HepG2 (cell line): ENCODE data around the gene SLC13A3. TPM values are rescaled to one million over a fixed set of nuclear protein-coding genes. Genes with fewer than 3 reads are reported as not detected.

Experiments used
- CREBL2 ChIP-seq: sonication (generic); formaldehyde crosslinking; IDR thresholded peaks from 2 replicates; pipeline ENCODE4 v1.8.1; 2023; ENCODE audit warnings: missing genetic modification reagents, mild to moderate bottlenecking, borderline replicate concordance
- FUBP1 ChIP-seq: sonication (generic); formaldehyde crosslinking; IDR thresholded peaks from 2 replicates; pipeline ENCODE4 v1.5.1; 2020; ENCODE audit warnings: missing genetic modification reagents, mild to moderate bottlenecking, borderline replicate concordance
- HCFC1 ChIP-seq: fragments of 150-350 bp; IDR thresholded peaks from 2 replicates; pipeline ENCODE4 v1.6.1; 2014; ENCODE audit warnings: low read depth, low read length
- IRF9 ChIP-seq: sonication (generic); formaldehyde crosslinking; IDR thresholded peaks from 2 replicates; pipeline ENCODE4 v1.8.0; 2022; ENCODE audit warnings: missing genetic modification reagents, mild to moderate bottlenecking, borderline replicate concordance
- NR2C2 ChIP-seq: sonication (generic); formaldehyde crosslinking; IDR thresholded peaks from 2 replicates; pipeline ENCODE4 v1.4.0; 2020; ENCODE audit warnings: missing genetic modification reagents, mild to moderate bottlenecking, moderate library complexity, borderline replicate concordance
- POLR2A ChIP-seq, 2 experiments: IDR thresholded peaks; 2 replicates each; pipeline ENCODE4 v1.6.1; 2011; ENCODE audit warnings: low read depth in 2 of 2, low read length in 2 of 2, mild to moderate bottlenecking in 1 of 2, moderate library complexity in 1 of 2; ENCODE audit not compliant: insufficient read depth in 1 of 2
- SMAD1 ChIP-seq: sonication (generic); formaldehyde crosslinking; IDR thresholded peaks from 2 replicates; pipeline ENCODE4 v1.4.0; 2020; ENCODE audit warnings: missing genetic modification reagents, low read depth, mild to moderate bottlenecking, borderline replicate concordance
- TBX2 ChIP-seq: sonication (generic); formaldehyde crosslinking; IDR thresholded peaks from 2 replicates; pipeline ENCODE4 v1.5.0; 2020; ENCODE audit warnings: missing genetic modification reagents, mild to moderate bottlenecking, borderline replicate concordance
- ZBTB38 ChIP-seq: sonication (generic); formaldehyde crosslinking; IDR thresholded peaks from 2 replicates; pipeline ENCODE4 v1.5.1; 2020; ENCODE audit warnings: mild to moderate bottlenecking, missing genetic modification reagents
- ZBTB4 ChIP-seq: sonication (generic); formaldehyde crosslinking; IDR thresholded peaks from 2 replicates; pipeline ENCODE4 v1.4.0; 2020; ENCODE audit warnings: missing genetic modification reagents, mild to moderate bottlenecking, borderline replicate concordance
- ZNF12 ChIP-seq: sonication (generic); formaldehyde crosslinking; IDR thresholded peaks from 2 replicates; pipeline ENCODE4 v1.5.0; 2020; ENCODE audit warnings: missing genetic modification reagents
- ZNF496 ChIP-seq: sonication (generic); formaldehyde crosslinking; IDR thresholded peaks from 2 replicates; pipeline ENCODE4 v1.8.1; 2023; ENCODE audit warnings: mild to moderate bottlenecking, moderate library complexity, missing genetic modification reagents; ENCODE audit not compliant: insufficient replicate concordance
- polyA plus RNA-seq, 8 experiments: library from polyadenylated mRNA; depleted of rRNA in 3 of 8; stranded (reverse) in 7 of 8; unstranded in 1 of 8; fragments of >200 nt; fragmentation: Illumina TruSeq in 4 of 8; extraction: Trizol in 4 of 8; gene quantifications; 2 replicates each; pipeline versions ENCODE4 v1.2.1 to v1.2.3, GENCODE V29; 2011 to 2016; ENCODE audit warnings: low read depth in 4 of 8, missing spikeins in 1 of 8, mixed read lengths in 1 of 8; ENCODE audit not compliant: insufficient read depth in 1 of 8
- total RNA-seq, 5 experiments: library from RNA; depleted of rRNA; stranded (reverse); fragments of >200 nt; fragmentation: Illumina TruSeq; extraction: Trizol; gene quantifications; 2 replicates each; pipeline ENCODE4 v1.2.3, GENCODE V29; 2016; ENCODE audit warnings: low read depth in 1 of 5

SLC13A3 gene
- total and polyA plus RNA-seq, 2 of the 13 experiments (the other 11 are each of a cell fraction or from before 2014, with no cell fraction given): 66.5 to 76.0 TPM

GRCh38 chr20:46638134-46638897 lies 12.9 kb downstream of the SLC13A3 start (continued):
- peak; percentile 53; the same call in 1 of the 2 replicates for TF ChIP-seq SMAD1 (CRISPR knock-in tag)
- TF ChIP-seq NR2C2: no peak; the same call in 1 of the 2 replicates
- peak; percentile 99 for TF ChIP-seq ZBTB4 (CRISPR knock-in tag)
- TF ChIP-seq POLR2A (IDR thresholded peaks at IDR 0.05; ENCODE audit: insufficient read depth in 1 of 2, low read depth in 2 of 2, low read length in 2 of 2): peak in 1 of 2 experiments; percentile 42; a peak in 1 of 4 replicates
- peak; percentile 70; the same call in 1 of the 2 replicates for TF ChIP-seq CREBL2 (CRISPR knock-in tag)
- no peak for TF ChIP-seq ZNF496 (CRISPR knock-in tag)
- peak; percentile 81 for TF ChIP-seq IRF9
- TF ChIP-seq ZBTB38 (CRISPR knock-in tag): peak; percentile 98
- TF ChIP-seq TBX2 (CRISPR knock-in tag): peak; percentile 53; the same call in 1 of the 2 replicates
- peak; percentile 98 for TF ChIP-seq ZNF12 (CRISPR knock-in tag)
- TF ChIP-seq FUBP1 (CRISPR knock-in tag): 0 out of 2 replicates have a peak, but pooled peaks have one; percentile 54
- TF ChIP-seq HCFC1: no peak
